GM12878 (cell line): ENCODE results near the gene BNIP5.

ENCODE experiments used
- EP300 ChIP-seq, 2 experiments: fragments of 150-350 bp in 1 of 2; IDR thresholded peaks; 2 replicates each; pipeline ENCODE4 v1.6.1; 2011 to 2012; ENCODE audit warnings: low read depth in 2 of 2, low read length in 2 of 2, borderline replicate concordance in 1 of 2, improper control_type of control experiment in 1 of 2, inconsistent platforms in 1 of 2; ENCODE audit not compliant: control insufficient read depth in 1 of 2
- ESRRA ChIP-seq: IDR thresholded peaks from 2 replicates; pipeline ENCODE4 v1.6.1; 2012; ENCODE audit warnings: mild to moderate bottlenecking, low read length, improper control_type of control experiment
- EZH2 ChIP-seq: IDR thresholded peaks from 2 replicates; pipeline ENCODE4 v1.6.1; 2012; ENCODE audit warnings: low read depth, mild to moderate bottlenecking, control low read depth, inconsistent platforms, low read length, borderline replicate concordance; ENCODE audit not compliant: control insufficient read depth
- HDGF ChIP-seq: fragments of 450-650 bp; IDR thresholded peaks from 2 replicates; pipeline ENCODE4 v1.6.1; 2016; ENCODE audit warnings: antibody characterized with exemption
- POLR2A ChIP-seq: IDR thresholded peaks from 2 replicates; pipeline ENCODE4 v1.6.1; 2011; ENCODE audit warnings: low read depth, mild to moderate bottlenecking, low read length
- POLR2AphosphoS5 ChIP-seq: IDR thresholded peaks from 2 replicates; pipeline ENCODE4 v1.6.1; 2011; ENCODE audit warnings: mild to moderate bottlenecking, low read length, inconsistent platforms
- RELA ChIP-seq: fragments of 450-650 bp; IDR thresholded peaks from 2 replicates; pipeline ENCODE4 v1.8.0; 2014; ENCODE audit warnings: borderline replicate concordance; ENCODE audit not compliant: partially characterized antibody
- TF ChIP-seq, protein P1 (sequence below): IDR thresholded peaks from 2 replicates; pipeline ENCODE4 v1.6.1; 2012; ENCODE audit warnings: mild to moderate bottlenecking, low read depth, low read length
- TF ChIP-seq, protein P2 (sequence below), 3 experiments: IDR thresholded peaks in 2 of 3; conservative IDR thresholded peaks in 1 of 3; 2 replicates each; pipeline ENCODE4 v1.5.1; 2011; ENCODE audit warnings: low read depth in 3 of 3, low read length in 3 of 3, mild to moderate bottlenecking in 3 of 3, control low read depth in 2 of 3, moderate library complexity in 2 of 3, inconsistent platforms in 1 of 3, mixed read lengths in 1 of 3; ENCODE audit not compliant: control insufficient read depth in 2 of 3, insufficient read depth in 1 of 3; ENCODE audit errors: extremely low read depth in 1 of 3
- TF ChIP-seq, protein P3 (sequence below): IDR thresholded peaks from 2 replicates; pipeline ENCODE4 v1.6.1; 2011; ENCODE audit warnings: mild to moderate bottlenecking, low read depth, low read length, moderate library complexity; ENCODE audit not compliant: insufficient replicate concordance

DNA sequence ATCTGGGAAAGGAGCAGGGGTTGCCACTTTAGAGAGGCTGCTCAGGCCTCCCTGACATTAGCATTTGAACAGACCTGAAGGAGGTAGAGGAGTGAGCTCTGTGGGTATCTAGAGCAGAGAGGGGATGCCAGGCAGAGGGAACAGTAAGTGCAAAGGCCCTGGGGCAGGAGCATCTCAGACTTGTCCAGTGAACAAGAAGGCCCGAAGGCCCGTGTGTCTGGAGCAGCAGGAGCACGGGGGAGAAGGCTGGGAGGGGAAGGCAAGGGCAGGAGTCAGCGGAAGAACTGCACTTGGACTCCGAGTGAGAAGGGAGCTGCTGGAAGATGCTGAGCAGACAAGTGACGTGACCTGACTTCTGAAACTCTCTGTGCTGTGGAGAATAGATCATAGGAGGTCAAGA lies 35.4 kb upstream of the BNIP5 start:
- TF ChIP-seq, protein P1, sequence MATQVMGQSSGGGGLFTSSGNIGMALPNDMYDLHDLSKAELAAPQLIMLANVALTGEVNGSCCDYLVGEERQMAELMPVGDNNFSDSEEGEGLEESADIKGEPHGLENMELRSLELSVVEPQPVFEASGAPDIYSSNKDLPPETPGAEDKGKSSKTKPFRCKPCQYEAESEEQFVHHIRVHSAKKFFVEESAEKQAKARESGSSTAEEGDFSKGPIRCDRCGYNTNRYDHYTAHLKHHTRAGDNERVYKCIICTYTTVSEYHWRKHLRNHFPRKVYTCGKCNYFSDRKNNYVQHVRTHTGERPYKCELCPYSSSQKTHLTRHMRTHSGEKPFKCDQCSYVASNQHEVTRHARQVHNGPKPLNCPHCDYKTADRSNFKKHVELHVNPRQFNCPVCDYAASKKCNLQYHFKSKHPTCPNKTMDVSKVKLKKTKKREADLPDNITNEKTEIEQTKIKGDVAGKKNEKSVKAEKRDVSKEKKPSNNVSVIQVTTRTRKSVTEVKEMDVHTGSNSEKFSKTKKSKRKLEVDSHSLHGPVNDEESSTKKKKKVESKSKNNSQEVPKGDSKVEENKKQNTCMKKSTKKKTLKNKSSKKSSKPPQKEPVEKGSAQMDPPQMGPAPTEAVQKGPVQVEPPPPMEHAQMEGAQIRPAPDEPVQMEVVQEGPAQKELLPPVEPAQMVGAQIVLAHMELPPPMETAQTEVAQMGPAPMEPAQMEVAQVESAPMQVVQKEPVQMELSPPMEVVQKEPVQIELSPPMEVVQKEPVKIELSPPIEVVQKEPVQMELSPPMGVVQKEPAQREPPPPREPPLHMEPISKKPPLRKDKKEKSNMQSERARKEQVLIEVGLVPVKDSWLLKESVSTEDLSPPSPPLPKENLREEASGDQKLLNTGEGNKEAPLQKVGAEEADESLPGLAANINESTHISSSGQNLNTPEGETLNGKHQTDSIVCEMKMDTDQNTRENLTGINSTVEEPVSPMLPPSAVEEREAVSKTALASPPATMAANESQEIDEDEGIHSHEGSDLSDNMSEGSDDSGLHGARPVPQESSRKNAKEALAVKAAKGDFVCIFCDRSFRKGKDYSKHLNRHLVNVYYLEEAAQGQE = no peak
- TF ChIP-seq EZH2 (no peak), ESRRA (no peak), POLR2AphosphoS5 (no peak), POLR2A (no peak), HDGF (no peak), EP300 (IDR thresholded peaks at IDR 0.05; ENCODE audit: borderline replicate concordance in 1 of 2, control insufficient read depth in 1 of 2, low read depth in 2 of 2, low read length in 2 of 2) (no peak), RELA (no peak)
- TF ChIP-seq, protein P2, sequence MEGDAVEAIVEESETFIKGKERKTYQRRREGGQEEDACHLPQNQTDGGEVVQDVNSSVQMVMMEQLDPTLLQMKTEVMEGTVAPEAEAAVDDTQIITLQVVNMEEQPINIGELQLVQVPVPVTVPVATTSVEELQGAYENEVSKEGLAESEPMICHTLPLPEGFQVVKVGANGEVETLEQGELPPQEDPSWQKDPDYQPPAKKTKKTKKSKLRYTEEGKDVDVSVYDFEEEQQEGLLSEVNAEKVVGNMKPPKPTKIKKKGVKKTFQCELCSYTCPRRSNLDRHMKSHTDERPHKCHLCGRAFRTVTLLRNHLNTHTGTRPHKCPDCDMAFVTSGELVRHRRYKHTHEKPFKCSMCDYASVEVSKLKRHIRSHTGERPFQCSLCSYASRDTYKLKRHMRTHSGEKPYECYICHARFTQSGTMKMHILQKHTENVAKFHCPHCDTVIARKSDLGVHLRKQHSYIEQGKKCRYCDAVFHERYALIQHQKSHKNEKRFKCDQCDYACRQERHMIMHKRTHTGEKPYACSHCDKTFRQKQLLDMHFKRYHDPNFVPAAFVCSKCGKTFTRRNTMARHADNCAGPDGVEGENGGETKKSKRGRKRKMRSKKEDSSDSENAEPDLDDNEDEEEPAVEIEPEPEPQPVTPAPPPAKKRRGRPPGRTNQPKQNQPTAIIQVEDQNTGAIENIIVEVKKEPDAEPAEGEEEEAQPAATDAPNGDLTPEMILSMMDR (IDR thresholded peaks at IDR 0.05 in 2 of 3, conservative IDR thresholded peaks at IDR 0.05 in 1 of 3; ENCODE audit: control insufficient read depth in 2 of 3, extremely low read depth in 1 of 3, insufficient read depth in 1 of 3, low read depth in 3 of 3, low read length in 3 of 3) = no peak
- TF ChIP-seq, protein P3, sequence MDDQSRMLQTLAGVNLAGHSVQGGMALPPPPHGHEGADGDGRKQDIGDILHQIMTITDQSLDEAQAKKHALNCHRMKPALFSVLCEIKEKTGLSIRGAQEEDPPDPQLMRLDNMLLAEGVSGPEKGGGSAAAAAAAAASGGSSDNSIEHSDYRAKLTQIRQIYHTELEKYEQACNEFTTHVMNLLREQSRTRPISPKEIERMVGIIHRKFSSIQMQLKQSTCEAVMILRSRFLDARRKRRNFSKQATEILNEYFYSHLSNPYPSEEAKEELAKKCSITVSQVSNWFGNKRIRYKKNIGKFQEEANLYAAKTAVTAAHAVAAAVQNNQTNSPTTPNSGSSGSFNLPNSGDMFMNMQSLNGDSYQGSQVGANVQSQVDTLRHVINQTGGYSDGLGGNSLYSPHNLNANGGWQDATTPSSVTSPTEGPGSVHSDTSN = no peak
